HCT116 (cell line): ENCODE data around the gene STAB1. TPM values are rescaled to one million over a fixed set of nuclear protein-coding genes. Genes with fewer than 3 reads are reported as not detected.

Experiments
- ATAC-seq: fragments of 200-7000 bp; cut with Tn5 transposase; 2 replicates; pipeline ENCODE4 v1.9.1; 2020; ENCODE audit warnings: mild to moderate bottlenecking, moderate library complexity
- BruUV-seq: library from RNA; stranded (reverse); fragments of 400-500 nt; replicated peaks from 2 replicates; lab custom pipeline; 2021; lab: Mats Ljungman, UMichigan
- CTCF ChIA-PET: fragments of 300-600 bp; sonication (Branson Sonifier 250); formaldehyde crosslinking; loops from one replicate; lab custom pipeline; 2021; ENCODE audit warnings: antibody characterized with exemption; lab: Charles Lee
- POLR2A ChIA-PET: fragments of 300-600, 350-600 bp; sonication (Branson Sonifier 250); formaldehyde crosslinking; loops from one replicate; lab custom pipeline; 2021; ENCODE audit warnings: antibody characterized with exemption; lab: Charles Lee
- RAD21 ChIA-PET, 2 experiments: fragments of 300-600 bp; sonication (Branson Sonifier 250); formaldehyde crosslinking; loops; one replicate each; lab custom pipeline; 2023; ENCODE audit warnings: low total read pairs in 2 of 2; ENCODE audit not compliant: uncharacterized antibody in 2 of 2, unreplicated experiment in 2 of 2, low non-redundant PET in 1 of 2; lab: Charles Lee
- DNase-seq: peaks from one replicate; pipeline ENCODE4 v3.0.0-alpha.2; 2010; ENCODE audit warnings: low read depth, low spot score
- H2AFZ ChIP-seq: fragments of 200-600 bp; shearing (Covaris generic), sonication (generic); 2 replicates; pipeline ENCODE4 v1.6.1; 2017; ENCODE audit warnings: low read depth, mixed run types, mixed read lengths, antibody characterized with exemption, low read length; ENCODE audit not compliant: poor library complexity, severe bottlenecking
- H3K27ac ChIP-seq: 2 replicates; pipeline ENCODE4 v1.5.1; 2012; ENCODE audit warnings: low read depth, low read length
- H3K27me3 ChIP-seq: fragments of 200-600 bp; sonication (generic); 2 replicates; pipeline ENCODE4 v1.6.1; 2016; ENCODE audit warnings: mixed run types, low read length, mixed read lengths; ENCODE audit not compliant: insufficient read depth
- H3K36me3 ChIP-seq, 2 experiments: fragments of 200-500 bp in 1 of 2; fragments of 200-600 bp in 1 of 2; sonication (Bioruptor generic) in 1 of 2; sonication (generic) in 1 of 2; 2 replicates each; pipeline versions ENCODE4 v1.5.1 to v1.6.1; 2014 to 2016; ENCODE audit warnings: low read length in 2 of 2, inconsistent platforms in 1 of 2, mixed read lengths in 1 of 2, mixed run types in 1 of 2; ENCODE audit not compliant: insufficient read depth in 2 of 2, control insufficient read depth in 1 of 2
- H3K4me1 ChIP-seq, 2 experiments: fragments of 200-600 bp in 1 of 2; sonication (generic) in 1 of 2; 2 replicates each; pipeline versions ENCODE4 v1.5.1 to v1.6.1; 2012 to 2017; ENCODE audit warnings: low read length in 2 of 2, inconsistent platforms in 1 of 2, mild to moderate bottlenecking in 1 of 2, mixed read lengths in 1 of 2, mixed run types in 1 of 2, moderate library complexity in 1 of 2; ENCODE audit not compliant: insufficient read depth in 2 of 2, control insufficient read depth in 1 of 2
- H3K4me2 ChIP-seq: fragments of 200-600 bp; sonication (generic); 2 replicates; pipeline ENCODE4 v1.6.1; 2017; ENCODE audit warnings: mixed run types, low read length, mixed read lengths
- H3K4me3 ChIP-seq, 2 experiments: fragments of 200-600 bp in 1 of 2; sonication (generic) in 1 of 2; replicated peaks in 1 of 2; 2 replicates each; pipeline ENCODE4 v1.5.1; 2011 to 2016; ENCODE audit warnings: low read length in 2 of 2, control low read depth in 1 of 2, low read depth in 1 of 2, mild to moderate bottlenecking in 1 of 2, mixed read lengths in 1 of 2, mixed run types in 1 of 2
- H3K79me2 ChIP-seq: fragments of 200-600 bp; sonication (generic); 2 replicates; pipeline ENCODE4 v1.6.1; 2017; ENCODE audit warnings: mild to moderate bottlenecking, mixed run types, low read length, moderate library complexity, mixed read lengths; ENCODE audit not compliant: insufficient read depth
- H3K9ac ChIP-seq: fragments of 200-600 bp; sonication (generic); 2 replicates; pipeline ENCODE4 v1.6.1; 2016; ENCODE audit warnings: low read length, mixed read lengths
- H3K9me2 ChIP-seq: fragments of 200-600 bp; sonication (generic), shearing (Covaris generic); 2 replicates; pipeline ENCODE4 v1.6.1; 2017; ENCODE audit warnings: mixed run types, mild to moderate bottlenecking, moderate library complexity; ENCODE audit not compliant: insufficient read depth
- H3K9me3 ChIP-seq, 2 experiments: fragments of 200-500 bp in 1 of 2; fragments of 200-600 bp in 1 of 2; sonication (Bioruptor generic) in 1 of 2; sonication (generic) in 1 of 2; 2 replicates each; pipeline ENCODE4 v1.6.1; 2014 to 2017; ENCODE audit warnings: low read length in 2 of 2, mixed read lengths in 2 of 2, inconsistent platforms in 1 of 2, low read depth in 1 of 2, mild to moderate bottlenecking in 1 of 2, mixed run types in 1 of 2, moderate library complexity in 1 of 2; ENCODE audit not compliant: control insufficient read depth in 1 of 2, insufficient read depth in 1 of 2
- H4K20me1 ChIP-seq: fragments of 200-600 bp; sonication (generic), shearing (Covaris generic); 2 replicates; pipeline ENCODE4 v1.6.1; 2017; ENCODE audit warnings: mixed run types, mild to moderate bottlenecking, moderate library complexity; ENCODE audit not compliant: insufficient read depth
- EGR1 ChIP-seq: IDR thresholded peaks from 2 replicates; pipeline ENCODE4 v1.6.1; 2012; ENCODE audit warnings: low read depth
- ELF1 ChIP-seq: IDR thresholded peaks from 2 replicates; pipeline ENCODE4 v1.6.1; 2012; ENCODE audit warnings: low read depth, borderline replicate concordance
- POLR2A ChIP-seq: IDR thresholded peaks from 2 replicates; pipeline ENCODE4 v1.7.0; 2011; ENCODE audit warnings: borderline replicate concordance; ENCODE audit not compliant: insufficient read depth, insufficient read length; ENCODE audit errors: extremely low read depth
- SIN3A ChIP-seq: IDR thresholded peaks from 2 replicates; pipeline ENCODE4 v1.6.1; 2012; ENCODE audit warnings: low read depth
- SP1 ChIP-seq: IDR thresholded peaks from 2 replicates; pipeline ENCODE4 v1.6.1; 2012; ENCODE audit warnings: low read depth
- ZFX ChIP-seq: fragments of 450-650 bp; IDR thresholded peaks from 2 replicates; pipeline ENCODE4 v1.6.1; 2017
- intact Hi-C: fragments of 100-400 bp; cut with micrococcal nuclease; formaldehyde crosslinking; loops from 2 replicates; pipeline ENCODE4 v1.10.0; 2022
- total RNA-seq: library from RNA; stranded (reverse); gene quantifications from one replicate; pipeline ENCODE4 v1.2.1, GENCODE V29; 2021; ENCODE audit not compliant: unreplicated experiment
- TF ChIP-seq, protein P1 (sequence below): IDR thresholded peaks from 2 replicates; pipeline ENCODE4 v1.6.1; 2011; ENCODE audit warnings: mild to moderate bottlenecking, low read length, moderate library complexity; ENCODE audit not compliant: insufficient replicate concordance; ENCODE audit errors: extremely low read depth

Gene STAB1
- total RNA-seq, 1 experiment from 2014 or later = 0.44 TPM

DNA sequence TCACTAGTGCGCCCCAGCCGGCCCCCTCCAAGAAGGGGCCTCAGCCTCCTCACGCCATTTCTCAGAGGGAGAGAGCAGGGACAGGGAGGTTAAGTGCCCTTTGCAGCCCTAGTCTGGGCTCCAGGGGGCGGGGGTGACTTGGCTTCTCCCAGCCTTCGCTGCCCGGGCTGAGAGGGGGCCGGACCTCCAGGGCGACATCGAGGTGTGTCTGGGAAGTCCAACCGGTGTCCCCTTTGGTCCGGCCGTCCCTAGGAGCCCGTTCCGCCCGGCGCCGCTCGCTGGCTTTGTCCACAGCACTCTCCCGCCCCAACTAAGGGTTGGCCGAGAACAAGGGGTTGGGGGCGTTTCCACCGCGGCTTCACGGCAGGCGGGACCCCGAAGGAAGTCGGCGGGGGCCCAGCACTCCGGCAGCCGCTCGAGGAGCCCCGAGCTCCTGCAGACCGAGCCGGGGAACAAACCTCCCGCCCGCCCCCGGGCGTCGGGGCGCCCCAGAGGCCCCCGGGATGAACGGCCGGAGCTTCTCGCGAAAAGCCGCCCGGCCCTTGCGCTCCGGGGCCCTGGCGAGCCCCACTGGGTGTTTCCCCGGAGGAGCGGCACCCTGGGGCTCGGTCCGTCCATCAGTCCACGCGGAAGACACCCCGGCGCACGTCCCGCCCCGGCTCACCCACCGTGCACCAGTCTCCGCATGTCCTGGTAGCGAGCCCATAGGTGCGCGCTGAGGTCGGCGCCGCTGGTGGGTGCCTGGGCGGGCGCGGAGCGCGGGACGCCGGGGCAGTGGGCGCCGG lies 37.9 kb downstream of the STAB1 start:
- Histone ChIP-seq H3K4me2 (peak overlapping the region; percentile 92), H3K79me2 (peaks cover 45% of the 10 kb centered on the region), H3K4me3 (peak overlapping the region; percentile 72 to 79), H3K9ac (peak overlapping the region; percentile 91), H3K4me1 (peaks cover 14 to 42% of the 10 kb centered on the region in 2 experiments; a peak in 3 of 4 replicates), H3K9me2 (no peaks in the 10 kb centered on the region), H3K9me3 (no peaks in the 10 kb centered on the region), H3K36me3 (peaks cover 0 to 3% of the 10 kb centered on the region in 2 experiments; a peak in 3 of 4 replicates), H2AFZ (no peak overlapping the region), H4K20me1 (no peaks in the 10 kb centered on the region), H3K27me3 (no peaks in the 10 kb centered on the region), H3K27ac (peak overlapping the region; percentile 91)
- ATAC-seq (peak; percentile 15), DNase-seq (no peak)
- BruUV-seq = no TSS peak
- ChIA-PET CTCF (no interaction called here), RAD21 (no interaction called here), POLR2A (interaction anchor here (0.5 kb wide), 1 partner anchor 25 kb away, joined by 3 read pairs; no protein-coding TSS in a partner anchor)
- TF ChIP-seq ZFX (peak; percentile 38; the same call in 1 of the 2 replicates), ELF1 (no peak), SP1 (no peak), EGR1 (no peak)
- intact Hi-C loops = no loop called here

DNA sequence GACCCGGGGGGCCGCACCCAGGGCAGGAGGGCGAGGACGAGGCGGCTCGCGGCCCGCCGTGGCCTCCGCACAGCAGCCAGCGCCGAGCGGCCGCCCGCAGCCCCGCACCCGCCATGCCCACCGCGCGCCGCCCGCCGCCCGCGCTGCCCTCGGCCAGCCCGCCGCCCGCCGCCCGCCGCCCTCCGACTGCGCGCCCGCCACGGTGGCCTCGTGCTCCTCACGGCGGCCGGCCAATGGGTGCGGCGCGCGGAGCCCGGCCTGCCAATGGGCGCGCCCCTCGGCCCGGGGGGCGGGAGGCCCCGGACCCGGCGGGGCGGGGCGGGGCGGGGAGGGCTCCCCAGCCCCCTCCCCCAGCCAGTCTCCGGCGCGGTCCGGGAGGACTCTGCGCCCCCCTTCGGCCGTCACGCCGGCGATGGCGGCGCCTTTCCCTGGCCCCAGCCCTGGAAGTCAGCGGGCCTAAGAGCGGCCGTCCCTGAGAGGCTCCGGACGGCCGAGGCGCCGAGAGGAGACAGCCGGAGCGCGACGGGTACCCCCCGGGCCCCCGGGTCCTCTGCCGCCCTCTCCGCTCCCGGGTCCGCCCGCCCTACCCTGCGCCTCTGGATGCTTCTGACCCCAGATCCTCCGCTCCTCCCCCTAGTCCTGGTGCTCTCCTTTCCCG lies 38.6 kb downstream of the STAB1 start, which contains the start of gene NT5DC2:
TSS of gene NT5DC2 (minus strand) at position 235 of the 658 bp plus-strand sequence. CDS start at position 115, 120 bp downstream.
- H3K27me3 ChIP-seq = no peaks in the 10 kb centered on the region
- CTCF ChIA-PET = no interaction called here
- H4K20me1 ChIP-seq = no peaks in the 10 kb centered on the region
- peaks cover 14 to 43% of the 10 kb centered on the region in 2 experiments; a peak in 3 of 4 replicates for H3K4me1 ChIP-seq
- H3K4me2 ChIP-seq = peak within 1 kb of the TSS; percentile 92
- POLR2A ChIA-PET = no interaction called here
- intact Hi-C loops = no loop called here
- no peak within 1 kb of the TSS for H2AFZ ChIP-seq
- BruUV-seq = no TSS peak
- RAD21 ChIA-PET = no interaction called here
- H3K79me2 ChIP-seq = peaks cover 52% of the 10 kb centered on the region
- H3K36me3 ChIP-seq = no peaks in the 10 kb centered on the region; a peak in 2 of 4 replicates
- TF ChIP-seq SIN3A (no peak), ELF1 (no peak), POLR2A (peak; percentile 28)
- TF ChIP-seq, protein P1, sequence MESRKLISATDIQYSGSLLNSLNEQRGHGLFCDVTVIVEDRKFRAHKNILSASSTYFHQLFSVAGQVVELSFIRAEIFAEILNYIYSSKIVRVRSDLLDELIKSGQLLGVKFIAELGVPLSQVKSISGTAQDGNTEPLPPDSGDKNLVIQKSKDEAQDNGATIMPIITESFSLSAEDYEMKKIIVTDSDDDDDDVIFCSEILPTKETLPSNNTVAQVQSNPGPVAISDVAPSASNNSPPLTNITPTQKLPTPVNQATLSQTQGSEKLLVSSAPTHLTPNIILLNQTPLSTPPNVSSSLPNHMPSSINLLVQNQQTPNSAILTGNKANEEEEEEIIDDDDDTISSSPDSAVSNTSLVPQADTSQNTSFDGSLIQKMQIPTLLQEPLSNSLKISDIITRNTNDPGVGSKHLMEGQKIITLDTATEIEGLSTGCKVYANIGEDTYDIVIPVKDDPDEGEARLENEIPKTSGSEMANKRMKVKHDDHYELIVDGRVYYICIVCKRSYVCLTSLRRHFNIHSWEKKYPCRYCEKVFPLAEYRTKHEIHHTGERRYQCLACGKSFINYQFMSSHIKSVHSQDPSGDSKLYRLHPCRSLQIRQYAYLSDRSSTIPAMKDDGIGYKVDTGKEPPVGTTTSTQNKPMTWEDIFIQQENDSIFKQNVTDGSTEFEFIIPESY = no peak
- H3K9me3 ChIP-seq = no peaks in the 10 kb centered on the region
- peak within 1 kb of the TSS; percentile 91 for H3K9ac ChIP-seq
- peak within 1 kb of the TSS; percentile 91 for H3K27ac ChIP-seq
- DNase-seq (no peak), ATAC-seq (peak; percentile 60)
- H3K4me3 ChIP-seq = peak within 1 kb of the TSS; percentile 72 to 79
- no peaks in the 10 kb centered on the region for H3K9me2 ChIP-seq
